ENCODE results near the gene NTN1. TPM values are rescaled to one million over a fixed set of nuclear protein-coding genes. Genes with fewer than 3 reads are reported as not detected.

NTN1 gene
- total RNA-seq, 3 donors from 2014 or later = 2.2 to 3.7 (median 3.3) TPM

DNA sequence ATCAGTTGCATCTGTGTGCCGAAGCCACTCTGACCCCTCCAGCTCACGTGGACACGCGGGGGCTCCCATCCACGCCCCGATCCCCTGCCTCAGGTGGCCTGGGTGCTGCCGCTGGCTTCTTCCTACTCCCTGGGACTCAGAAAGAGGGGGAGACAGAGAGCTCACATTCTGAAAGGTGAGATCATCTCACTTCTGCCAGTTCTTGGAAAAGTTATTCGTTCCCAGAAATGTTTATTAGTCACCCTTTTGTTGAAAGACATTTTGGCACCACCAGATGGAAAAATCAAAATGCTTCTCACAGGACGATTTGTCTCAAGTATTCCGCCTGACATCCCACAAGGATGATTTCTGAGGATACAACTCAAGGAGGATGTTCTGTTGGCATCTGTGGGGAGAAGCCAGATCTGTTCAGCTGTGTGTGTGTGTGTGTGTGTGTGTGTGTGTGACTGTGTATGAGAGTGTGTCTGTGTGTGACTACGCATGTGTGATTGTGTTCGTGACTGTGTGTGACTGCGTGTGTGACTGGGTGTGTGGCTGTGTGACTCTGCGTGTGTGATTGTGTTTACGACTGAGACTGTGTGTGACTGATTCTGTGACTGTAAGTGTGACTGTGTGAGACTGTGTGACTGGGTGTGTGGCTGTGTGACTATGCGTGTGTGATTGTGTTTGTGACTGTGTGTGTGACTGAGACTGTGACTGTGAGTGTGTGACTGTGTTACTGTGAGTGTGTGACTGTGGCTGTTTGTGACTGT is 207.3 kb downstream of the NTN1 start:
- TF ChIP-seq POLR2A (IDR thresholded peaks at IDR 0.05) (no peak), POLR2AphosphoS5 (IDR thresholded peaks at IDR 0.05) (peak in 2 of 3 donors; percentile 21 to 64)
- TF ChIP-seq, protein P1, sequence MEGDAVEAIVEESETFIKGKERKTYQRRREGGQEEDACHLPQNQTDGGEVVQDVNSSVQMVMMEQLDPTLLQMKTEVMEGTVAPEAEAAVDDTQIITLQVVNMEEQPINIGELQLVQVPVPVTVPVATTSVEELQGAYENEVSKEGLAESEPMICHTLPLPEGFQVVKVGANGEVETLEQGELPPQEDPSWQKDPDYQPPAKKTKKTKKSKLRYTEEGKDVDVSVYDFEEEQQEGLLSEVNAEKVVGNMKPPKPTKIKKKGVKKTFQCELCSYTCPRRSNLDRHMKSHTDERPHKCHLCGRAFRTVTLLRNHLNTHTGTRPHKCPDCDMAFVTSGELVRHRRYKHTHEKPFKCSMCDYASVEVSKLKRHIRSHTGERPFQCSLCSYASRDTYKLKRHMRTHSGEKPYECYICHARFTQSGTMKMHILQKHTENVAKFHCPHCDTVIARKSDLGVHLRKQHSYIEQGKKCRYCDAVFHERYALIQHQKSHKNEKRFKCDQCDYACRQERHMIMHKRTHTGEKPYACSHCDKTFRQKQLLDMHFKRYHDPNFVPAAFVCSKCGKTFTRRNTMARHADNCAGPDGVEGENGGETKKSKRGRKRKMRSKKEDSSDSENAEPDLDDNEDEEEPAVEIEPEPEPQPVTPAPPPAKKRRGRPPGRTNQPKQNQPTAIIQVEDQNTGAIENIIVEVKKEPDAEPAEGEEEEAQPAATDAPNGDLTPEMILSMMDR (IDR thresholded peaks at IDR 0.05) = no peak
- Histone ChIP-seq H3K27ac (peak overlapping the region in 1 of 2 donors; percentile 50), H3K4me3 (no peak overlapping the region), H3K9me3 (no peaks in the 10 kb centered on the region), H3K4me1 (no peaks in the 10 kb centered on the region), H3K27me3 (no peaks in the 10 kb centered on the region), H3K36me3 (no peaks in the 10 kb centered on the region)
- DNase-seq (ENCODE audit: low spot score in 2 of 2) = no peak
- intact Hi-C loops (cut with DNase I; ENCODE audit: low total_unique reads) = no loop called here

DNA sequence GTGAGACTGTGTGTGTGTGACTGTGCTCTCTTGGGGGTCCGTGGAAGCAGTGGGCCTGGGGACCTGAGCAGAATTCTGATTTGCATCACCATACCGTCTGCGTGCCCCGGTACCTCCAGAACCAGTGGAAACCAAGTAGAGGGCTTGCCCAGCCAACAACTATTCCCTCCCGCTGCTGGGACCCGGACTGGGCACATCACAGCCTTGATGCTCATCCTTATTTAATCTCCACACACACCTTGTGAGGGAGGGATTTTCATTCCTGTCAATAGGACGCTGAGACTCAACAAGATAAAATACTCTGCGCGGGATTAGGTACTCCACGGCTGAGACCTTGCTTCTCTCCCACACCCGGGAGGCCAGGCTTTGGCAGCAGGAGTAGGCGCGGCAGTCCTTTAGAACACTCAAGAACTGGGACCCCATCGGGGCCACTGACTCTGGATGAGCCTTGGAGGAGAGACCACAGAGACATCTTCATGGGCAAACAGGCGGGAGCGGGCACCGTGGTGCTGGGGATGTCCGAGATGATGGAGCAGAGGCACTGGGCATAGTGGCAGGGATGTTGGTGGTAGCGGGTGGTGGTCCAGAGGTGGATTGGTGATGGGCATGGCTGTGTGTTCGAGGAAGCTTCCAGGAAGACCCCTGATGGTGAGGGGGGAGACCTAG is 208.0 kb downstream of the NTN1 start:
- no peaks in the 10 kb centered on the region for H3K4me1 ChIP-seq
- no peaks in the 10 kb centered on the region for H3K9me3 ChIP-seq
- H3K27me3 ChIP-seq = no peaks in the 10 kb centered on the region
- H3K36me3 ChIP-seq = no peaks in the 10 kb centered on the region
- intact Hi-C loops (cut with DNase I; ENCODE audit: low total_unique reads) = no loop called here
- H3K4me3 ChIP-seq = no peak overlapping the region
- TF ChIP-seq POLR2AphosphoS5 (IDR thresholded peaks at IDR 0.05) (no peak), POLR2A (IDR thresholded peaks at IDR 0.05) (no peak)
- TF ChIP-seq, protein P1 (IDR thresholded peaks at IDR 0.05) = no peak
- H3K27ac ChIP-seq = no peak overlapping the region
- no peak for DNase-seq (ENCODE audit: low spot score in 2 of 2)

DNA sequence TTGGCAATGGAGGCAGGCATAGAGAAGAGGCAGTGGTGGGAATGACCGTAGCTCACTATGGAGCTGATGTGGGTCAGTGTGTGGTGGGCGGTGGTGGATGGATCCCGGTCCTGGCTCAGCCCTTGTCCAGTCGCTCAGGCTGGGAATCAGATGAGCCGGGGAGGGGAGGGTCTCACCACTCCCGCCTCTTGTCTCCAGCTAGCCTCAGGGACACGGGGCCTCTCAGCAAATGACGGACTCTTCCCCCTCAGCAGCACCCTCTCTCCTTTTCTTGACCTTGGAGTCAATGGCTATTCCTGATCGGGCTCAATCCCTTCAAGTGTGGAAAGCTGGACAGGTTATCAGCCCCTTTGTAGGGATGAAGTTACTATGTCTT is 208.5 kb downstream of the NTN1 start:
- Histone ChIP-seq H3K27ac (no peak overlapping the region), H3K4me3 (no peak overlapping the region), H3K36me3 (no peaks in the 10 kb centered on the region), H3K27me3 (no peaks in the 10 kb centered on the region), H3K4me1 (no peaks in the 10 kb centered on the region), H3K9me3 (no peaks in the 10 kb centered on the region)
- no peak for DNase-seq (ENCODE audit: low spot score in 2 of 2)
- intact Hi-C loops (cut with DNase I; ENCODE audit: low total_unique reads) = no loop called here
- TF ChIP-seq POLR2A (IDR thresholded peaks at IDR 0.05) (no peak), POLR2AphosphoS5 (IDR thresholded peaks at IDR 0.05) (no peak)
- TF ChIP-seq, protein P1 (IDR thresholded peaks at IDR 0.05) = no peak

DNA sequence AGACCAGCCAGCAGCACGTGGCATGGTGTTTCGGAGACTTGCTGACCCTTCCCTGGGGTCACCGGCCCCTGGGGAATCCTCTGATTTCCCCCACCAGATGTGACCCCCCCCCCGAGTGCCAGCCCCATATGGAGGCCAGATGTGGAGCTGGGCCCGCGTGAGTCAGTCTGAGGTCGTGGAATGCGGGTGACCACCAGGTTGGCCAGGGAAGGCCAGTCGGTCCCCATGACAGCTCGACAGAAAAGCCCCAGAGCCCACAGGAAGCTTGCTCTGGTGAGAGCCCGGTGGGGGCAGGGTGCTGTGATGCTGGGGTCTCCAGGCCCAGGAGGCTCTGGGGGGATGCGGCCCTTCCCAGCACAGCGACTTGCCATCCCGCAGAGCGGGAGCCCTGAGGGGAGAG is 209.0 kb downstream of the NTN1 start:
- H3K4me1 ChIP-seq = no peaks in the 10 kb centered on the region
- H3K27ac ChIP-seq = no peak overlapping the region
- intact Hi-C loops (cut with DNase I; ENCODE audit: low total_unique reads) = no loop called here
- no peaks in the 10 kb centered on the region for H3K9me3 ChIP-seq
- H3K27me3 ChIP-seq = no peaks in the 10 kb centered on the region
- H3K36me3 ChIP-seq = no peaks in the 10 kb centered on the region
- TF ChIP-seq, protein P1 (IDR thresholded peaks at IDR 0.05) = no peak
- TF ChIP-seq POLR2AphosphoS5 (IDR thresholded peaks at IDR 0.05) (no peak), POLR2A (IDR thresholded peaks at IDR 0.05) (no peak)
- no peak for DNase-seq (ENCODE audit: low spot score in 2 of 2)
- no peak overlapping the region for H3K4me3 ChIP-seq

GRCh38 chr17:9230861-9231260 is 209.6 kb downstream of the NTN1 start:
- TF ChIP-seq POLR2A (IDR thresholded peaks at IDR 0.05) = no peak
- TF ChIP-seq, protein P1 (IDR thresholded peaks at IDR 0.05) = no peak
- TF ChIP-seq POLR2AphosphoS5 (IDR thresholded peaks at IDR 0.05) = no peak
- DNase-seq (ENCODE audit: low spot score in 2 of 2) = no peak
- Histone ChIP-seq H3K36me3 (no peaks in the 10 kb centered on the region), H3K4me3 (no peak overlapping the region), H3K4me1 (no peaks in the 10 kb centered on the region), H3K9me3 (no peaks in the 10 kb centered on the region), H3K27ac (no peak overlapping the region), H3K27me3 (no peaks in the 10 kb centered on the region)
- intact Hi-C loops (cut with DNase I; ENCODE audit: low total_unique reads) = no loop called here

Data from breast epithelium (tissue), 4 donors.